ENCODE results near the gene ENTREP3. TPM values are rescaled to one million over a fixed set of nuclear protein-coding genes. Genes with fewer than 3 reads are reported as not detected.
"Not testable (repeated sequence)": the region's sequence is repeated elsewhere in the genome, so short reads cannot be mapped to it uniquely, and the experiment has no call there.

ENTREP3 gene
- total RNA-seq, 1 donor from 2014 or later, result 37.6 TPM

GRCh38 chr1:155294520-155295182 is 39.4 kb upstream of the ENTREP3 start:
- Mint-ChIP-seq H3K27me3 (ENCODE audit: unreplicated experiment) (peaks cover 19% of the 10 kb centered on the region), H3K27ac (ENCODE audit: unreplicated experiment) (no peak overlapping the region), H3K9me3 (ENCODE audit: unreplicated experiment) (no peaks in the 10 kb centered on the region), H3K4me3 (ENCODE audit: unreplicated experiment) (no peak overlapping the region), H3K36me3 (ENCODE audit: unreplicated experiment) (no peaks in the 10 kb centered on the region), H3K4me1 (ENCODE audit: unreplicated experiment) (no peaks in the 10 kb centered on the region)
- DNase-seq (ENCODE audit: extremely low spot score, unreplicated experiment), result no peak
- TF ChIP-seq, protein P1, sequence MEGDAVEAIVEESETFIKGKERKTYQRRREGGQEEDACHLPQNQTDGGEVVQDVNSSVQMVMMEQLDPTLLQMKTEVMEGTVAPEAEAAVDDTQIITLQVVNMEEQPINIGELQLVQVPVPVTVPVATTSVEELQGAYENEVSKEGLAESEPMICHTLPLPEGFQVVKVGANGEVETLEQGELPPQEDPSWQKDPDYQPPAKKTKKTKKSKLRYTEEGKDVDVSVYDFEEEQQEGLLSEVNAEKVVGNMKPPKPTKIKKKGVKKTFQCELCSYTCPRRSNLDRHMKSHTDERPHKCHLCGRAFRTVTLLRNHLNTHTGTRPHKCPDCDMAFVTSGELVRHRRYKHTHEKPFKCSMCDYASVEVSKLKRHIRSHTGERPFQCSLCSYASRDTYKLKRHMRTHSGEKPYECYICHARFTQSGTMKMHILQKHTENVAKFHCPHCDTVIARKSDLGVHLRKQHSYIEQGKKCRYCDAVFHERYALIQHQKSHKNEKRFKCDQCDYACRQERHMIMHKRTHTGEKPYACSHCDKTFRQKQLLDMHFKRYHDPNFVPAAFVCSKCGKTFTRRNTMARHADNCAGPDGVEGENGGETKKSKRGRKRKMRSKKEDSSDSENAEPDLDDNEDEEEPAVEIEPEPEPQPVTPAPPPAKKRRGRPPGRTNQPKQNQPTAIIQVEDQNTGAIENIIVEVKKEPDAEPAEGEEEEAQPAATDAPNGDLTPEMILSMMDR (IDR thresholded peaks at IDR 0.05), result no peak

GRCh38 chr1:155293086-155293749 is 37.9 kb upstream of the ENTREP3 start:
- TF ChIP-seq, protein P1 (IDR thresholded peaks at IDR 0.05), result no peak
- DNase-seq (ENCODE audit: extremely low spot score, unreplicated experiment), result no peak
- H3K4me3 Mint-ChIP-seq (ENCODE audit: unreplicated experiment), result no peak overlapping the region
- H3K4me1 Mint-ChIP-seq (ENCODE audit: unreplicated experiment), result no peaks in the 10 kb centered on the region
- no peaks in the 10 kb centered on the region for H3K9me3 Mint-ChIP-seq (ENCODE audit: unreplicated experiment)
- H3K27ac Mint-ChIP-seq (ENCODE audit: unreplicated experiment), result no peak overlapping the region
- H3K27me3 Mint-ChIP-seq (ENCODE audit: unreplicated experiment), result peaks cover 19% of the 10 kb centered on the region
- H3K36me3 Mint-ChIP-seq (ENCODE audit: unreplicated experiment), result no peaks in the 10 kb centered on the region

- not testable (repeated sequence) for H3K27me3 Mint-ChIP-seq (ENCODE audit: unreplicated experiment); DNase-seq (ENCODE audit: extremely low spot score, unreplicated experiment); H3K27ac Mint-ChIP-seq (ENCODE audit: unreplicated experiment); H3K4me3 Mint-ChIP-seq (ENCODE audit: unreplicated experiment); H3K4me1 Mint-ChIP-seq (ENCODE audit: unreplicated experiment); H3K9me3 Mint-ChIP-seq (ENCODE audit: unreplicated experiment); H3K36me3 Mint-ChIP-seq (ENCODE audit: unreplicated experiment)
Measured at GRCh38 chr1:155291006-155291405, 35.7 kb upstream of the ENTREP3 start.

DNA sequence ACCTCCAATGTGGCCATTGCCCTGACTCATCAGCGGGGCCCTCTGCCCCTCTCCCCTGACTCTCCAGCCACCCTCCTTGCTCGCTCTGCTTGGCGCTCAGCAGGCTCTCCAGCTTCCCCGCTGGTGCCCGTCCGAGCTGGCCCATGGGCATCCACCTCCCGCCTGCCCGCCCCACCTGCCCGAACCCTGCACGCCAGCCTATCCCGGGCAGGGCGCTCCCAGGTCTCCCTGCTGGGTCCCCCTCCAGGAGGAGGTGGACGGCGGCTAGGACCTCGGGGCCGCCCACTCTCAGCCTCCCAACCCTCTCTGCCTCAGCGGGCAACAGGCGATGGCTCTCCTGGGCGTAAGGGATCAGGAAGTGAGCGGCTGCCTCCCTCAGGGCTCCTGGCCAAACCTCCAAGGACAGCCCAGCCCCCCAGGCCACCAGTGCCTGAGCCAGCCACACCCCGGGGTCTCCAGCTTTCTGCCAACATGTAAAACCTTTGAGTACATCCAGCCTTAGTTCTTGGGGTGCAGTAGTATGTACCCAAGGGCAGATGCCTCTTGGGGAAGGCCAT is 32.8 kb upstream of the ENTREP3 start:
- Mint-ChIP-seq H3K9me3 (ENCODE audit: unreplicated experiment) (no peaks in the 10 kb centered on the region), H3K36me3 (ENCODE audit: unreplicated experiment) (no peaks in the 10 kb centered on the region), H3K27ac (ENCODE audit: unreplicated experiment) (no peak overlapping the region), H3K27me3 (ENCODE audit: unreplicated experiment) (peaks cover 3% of the 10 kb centered on the region), H3K4me3 (ENCODE audit: unreplicated experiment) (no peak overlapping the region), H3K4me1 (ENCODE audit: unreplicated experiment) (no peaks in the 10 kb centered on the region)
- no peak for DNase-seq (ENCODE audit: extremely low spot score, unreplicated experiment)
- TF ChIP-seq, protein P1 (IDR thresholded peaks at IDR 0.05), result no peak

DNA sequence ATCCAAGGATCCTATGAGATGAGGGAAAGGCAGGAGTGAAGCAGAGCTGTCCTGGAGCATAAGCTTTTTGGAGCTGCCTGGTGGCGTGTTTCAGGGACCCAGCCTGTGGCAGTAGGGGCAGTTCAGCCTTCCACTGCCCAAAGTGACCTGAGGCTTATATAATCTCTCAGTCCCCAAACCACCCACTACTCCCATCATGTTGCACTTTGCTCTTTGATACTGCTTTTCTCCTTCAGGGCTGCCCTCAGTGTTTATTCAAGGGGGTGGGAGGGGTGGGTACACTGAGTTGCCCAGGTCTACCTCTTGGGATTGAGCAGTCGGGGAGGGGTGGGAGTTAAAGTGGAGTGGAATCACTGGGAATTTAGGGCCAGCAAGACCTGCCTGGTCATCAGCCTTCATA is 31.3 kb upstream of the ENTREP3 start:
- Mint-ChIP-seq H3K4me1 (ENCODE audit: unreplicated experiment) (no peaks in the 10 kb centered on the region), H3K27me3 (ENCODE audit: unreplicated experiment) (no peaks in the 10 kb centered on the region), H3K36me3 (ENCODE audit: unreplicated experiment) (no peaks in the 10 kb centered on the region), H3K4me3 (ENCODE audit: unreplicated experiment) (no peak overlapping the region), H3K9me3 (ENCODE audit: unreplicated experiment) (no peaks in the 10 kb centered on the region), H3K27ac (ENCODE audit: unreplicated experiment) (no peak overlapping the region)
- TF ChIP-seq, protein P1 (IDR thresholded peaks at IDR 0.05), result no peak
- DNase-seq (ENCODE audit: extremely low spot score, unreplicated experiment), result no peak
